IPS DF 6.9 (cell line): Measurements from ENCODE around the gene HUWE1.
"Not testable (repeated sequence)": the region's sequence is repeated elsewhere in the genome, so short reads cannot be mapped to it uniquely, and the experiment has no call there.

ENCODE experiments used
- DNase-seq: peaks from one replicate; pipeline ENCODE4 v3.0.0-alpha.2; 2013; ENCODE audit warnings: low read depth, low spot score
- H3K27ac ChIP-seq: one replicate; pipeline ENCODE4 v1.5.1; 2013; ENCODE audit warnings: low read length, control low read depth
- H3K27me3 ChIP-seq: 2 replicates; pipeline ENCODE4 v1.6.1; 2013; ENCODE audit warnings: mild to moderate bottlenecking, low read length; ENCODE audit not compliant: control insufficient read depth, insufficient read depth
- H3K36me3 ChIP-seq: 2 replicates; pipeline ENCODE4 v1.6.1; 2013; ENCODE audit warnings: low read length; ENCODE audit not compliant: control insufficient read depth, insufficient read depth
- H3K4me1 ChIP-seq: 2 replicates; pipeline ENCODE4 v1.6.1; 2013; ENCODE audit warnings: low read length; ENCODE audit not compliant: control insufficient read depth, insufficient read depth
- H3K4me3 ChIP-seq: 2 replicates; pipeline ENCODE4 v1.5.1; 2013; ENCODE audit warnings: mild to moderate bottlenecking, low read length
- H3K9me3 ChIP-seq: 2 replicates; pipeline ENCODE4 v1.6.1; 2013; ENCODE audit warnings: low read length, inconsistent platforms; ENCODE audit not compliant: control insufficient read depth, insufficient read depth
- WGBS: extraction: QIAGEN DNeasy Blood & Tissue Kit; methylation state at CpG from one replicate; pipeline ENCODE4 v1.1.7; 2013; ENCODE audit warnings: mixed read lengths, missing lambda C conversion rate; ENCODE audit not compliant: insufficient read length, insufficient coverage; 5-methylcytosine and 5-hydroxymethylcytosine counted together

The HUWE1 gene

GRCh38 chrX:53686151-53686885 lies at the start of gene HUWE1:
HUWE1 (minus strand) TSS chrX:53686719; CDS start chrX:53654107, 32,612 bp downstream.
- WGBS, result no CpG with 5 or more reads among the region's 61 CpGs

GRCh38 chrX:53732797-53733196 lies 46.3 kb upstream of the HUWE1 start:
- no peak overlapping the region for H3K4me3 ChIP-seq
- no peaks in the 10 kb centered on the region for H3K9me3 ChIP-seq
- DNase-seq, result no peak
- no peaks in the 10 kb centered on the region for H3K4me1 ChIP-seq
- no peaks in the 10 kb centered on the region for H3K36me3 ChIP-seq
- no peak overlapping the region for H3K27ac ChIP-seq
- H3K27me3 ChIP-seq, result no peaks in the 10 kb centered on the region
- no CpG with 5 or more reads among the region's 2 CpGs for WGBS

More at GRCh38 chrX:53686151-53686885, at the start of gene HUWE1:
- peak within 1 kb of the TSS; percentile 74 for H3K4me3 ChIP-seq
- DNase-seq, result no peak
- no peaks in the 10 kb centered on the region for H3K36me3 ChIP-seq
- no peaks in the 10 kb centered on the region; the same call in 1 of the 2 replicates for H3K4me1 ChIP-seq
- H3K9me3 ChIP-seq, result no peaks in the 10 kb centered on the region
- no peak within 1 kb of the TSS for H3K27ac ChIP-seq
- no peaks in the 10 kb centered on the region for H3K27me3 ChIP-seq

GRCh38 chrX:53729751-53730150 lies 43.2 kb upstream of the HUWE1 start:
- H3K27ac ChIP-seq, result no peak overlapping the region
- H3K4me1 ChIP-seq, result no peaks in the 10 kb centered on the region
- DNase-seq, result no peak
- no CpG with 5 or more reads among the region's 1 CpG for WGBS
- no peak overlapping the region for H3K4me3 ChIP-seq
- H3K36me3 ChIP-seq, result no peaks in the 10 kb centered on the region
- H3K27me3 ChIP-seq, result no peaks in the 10 kb centered on the region
- H3K9me3 ChIP-seq, result no peaks in the 10 kb centered on the region

GRCh38 chrX:53728506-53728905 lies 42.0 kb upstream of the HUWE1 start:
- H3K4me3 ChIP-seq, result no peak overlapping the region
- WGBS, result 100% methylated on average over 1 of the region's 2 CpGs
- H3K36me3 ChIP-seq, result no peaks in the 10 kb centered on the region
- no peaks in the 10 kb centered on the region for H3K27me3 ChIP-seq
- H3K4me1 ChIP-seq, result no peaks in the 10 kb centered on the region
- no peak overlapping the region for H3K27ac ChIP-seq
- no peaks in the 10 kb centered on the region for H3K9me3 ChIP-seq
- no peak for DNase-seq

- DNase-seq, result no peak
- Histone ChIP-seq H3K9me3 (no peaks in the 10 kb centered on the region), H3K27ac (no peak overlapping the region), H3K4me3 (no peak overlapping the region), H3K4me1 (no peaks in the 10 kb centered on the region), H3K36me3 (no peaks in the 10 kb centered on the region), H3K27me3 (no peaks in the 10 kb centered on the region)
- WGBS, result no CpG with 5 or more reads among the region's 5 CpGs
These were observed 38.4 kb upstream of the HUWE1 start for GRCh38 chrX:53724872-53725271.

- WGBS, result no CpG with 5 or more reads among the region's 4 CpGs
- no peaks in the 10 kb centered on the region for H3K4me1 ChIP-seq
- no peaks in the 10 kb centered on the region for H3K27me3 ChIP-seq
- DNase-seq, result no peak
- H3K4me3 ChIP-seq, result no peak overlapping the region
- no peak overlapping the region for H3K27ac ChIP-seq
- H3K36me3 ChIP-seq, result no peaks in the 10 kb centered on the region
- H3K9me3 ChIP-seq, result no peaks in the 10 kb centered on the region
These were observed 36.9 kb upstream of the HUWE1 start for GRCh38 chrX:53723381-53723780.

- H3K36me3 ChIP-seq, H3K4me1 ChIP-seq, H3K4me3 ChIP-seq, H3K27ac ChIP-seq, H3K9me3 ChIP-seq, DNase-seq, H3K27me3 ChIP-seq: not testable (repeated sequence)
- no CpG with 5 or more reads among the region's 32 CpGs for WGBS
These were observed 35.1 kb upstream of the HUWE1 start for GRCh38 chrX:53721610-53722009.

GRCh38 chrX:53719666-53720065 lies 33.1 kb upstream of the HUWE1 start:
- not testable (repeated sequence) for H3K36me3 ChIP-seq, H3K27ac ChIP-seq, H3K4me3 ChIP-seq, DNase-seq, H3K4me1 ChIP-seq, H3K9me3 ChIP-seq, H3K27me3 ChIP-seq
- no CpG with 5 or more reads among the region's 7 CpGs for WGBS

- H3K4me3 ChIP-seq, result no peak overlapping the region
- no peak overlapping the region for H3K27ac ChIP-seq
- H3K36me3 ChIP-seq, result no peaks in the 10 kb centered on the region
- H3K27me3 ChIP-seq, result no peaks in the 10 kb centered on the region
- no peaks in the 10 kb centered on the region for H3K9me3 ChIP-seq
- DNase-seq, result no peak
- H3K4me1 ChIP-seq, result no peaks in the 10 kb centered on the region
These were observed 31.6 kb upstream of the HUWE1 start for GRCh38 chrX:53718073-53718472.

- Histone ChIP-seq H3K4me3 (no peak overlapping the region), H3K4me1 (no peaks in the 10 kb centered on the region), H3K9me3 (no peaks in the 10 kb centered on the region), H3K27me3 (no peaks in the 10 kb centered on the region), H3K27ac (no peak overlapping the region), H3K36me3 (no peaks in the 10 kb centered on the region)
- no CpG with 5 or more reads among the region's 2 CpGs for WGBS
- no peak for DNase-seq
These were observed 30.7 kb upstream of the HUWE1 start for GRCh38 chrX:53717205-53717604.
